ENCODE results near the gene TSPAN31. TPM values are rescaled to one million over a fixed set of nuclear protein-coding genes. Genes with fewer than 3 reads are reported as not detected.
A peak's percentile ranks its signal among the peaks of the same experiment; 100 is the strongest.

The TSPAN31 gene
- total and polyA plus RNA-seq, 2 of the 8 experiments (the other 6 are each of a cell fraction or from before 2014, with no cell fraction given), result 15.8 to 31.4 TPM

DNA sequence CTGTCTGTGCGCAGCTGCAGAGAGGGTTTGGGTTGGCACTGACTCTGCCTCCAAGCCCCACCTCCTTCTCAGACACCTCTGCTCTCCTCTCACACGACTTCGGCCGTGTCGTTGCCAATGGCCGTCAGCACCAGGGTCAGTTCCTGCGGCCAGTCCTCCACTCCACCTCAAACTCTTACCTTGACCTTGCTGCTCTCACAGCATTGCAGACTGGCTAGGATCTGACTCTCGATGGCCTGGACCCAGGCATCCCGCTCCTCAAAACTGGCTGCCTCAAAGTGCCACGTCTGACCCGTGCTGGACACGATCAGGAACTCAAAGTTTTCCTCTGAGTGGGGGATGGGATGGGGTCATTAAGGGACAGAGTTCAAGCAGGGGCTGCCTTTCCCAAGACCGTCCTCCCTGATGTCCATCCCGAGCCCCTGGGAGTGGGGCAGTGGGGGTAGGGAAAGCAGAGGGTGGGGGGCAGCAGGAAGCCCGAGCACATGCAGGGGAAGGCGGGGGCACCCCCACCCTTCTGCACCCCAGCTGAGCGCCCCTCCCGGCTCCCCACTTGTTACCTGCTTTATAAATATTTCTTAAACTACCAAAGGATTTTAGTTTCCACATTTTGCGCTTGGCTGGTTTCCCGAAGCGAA is 17.0 kb upstream of the TSPAN31 start (continued):
- TF ChIP-seq, protein P1, sequence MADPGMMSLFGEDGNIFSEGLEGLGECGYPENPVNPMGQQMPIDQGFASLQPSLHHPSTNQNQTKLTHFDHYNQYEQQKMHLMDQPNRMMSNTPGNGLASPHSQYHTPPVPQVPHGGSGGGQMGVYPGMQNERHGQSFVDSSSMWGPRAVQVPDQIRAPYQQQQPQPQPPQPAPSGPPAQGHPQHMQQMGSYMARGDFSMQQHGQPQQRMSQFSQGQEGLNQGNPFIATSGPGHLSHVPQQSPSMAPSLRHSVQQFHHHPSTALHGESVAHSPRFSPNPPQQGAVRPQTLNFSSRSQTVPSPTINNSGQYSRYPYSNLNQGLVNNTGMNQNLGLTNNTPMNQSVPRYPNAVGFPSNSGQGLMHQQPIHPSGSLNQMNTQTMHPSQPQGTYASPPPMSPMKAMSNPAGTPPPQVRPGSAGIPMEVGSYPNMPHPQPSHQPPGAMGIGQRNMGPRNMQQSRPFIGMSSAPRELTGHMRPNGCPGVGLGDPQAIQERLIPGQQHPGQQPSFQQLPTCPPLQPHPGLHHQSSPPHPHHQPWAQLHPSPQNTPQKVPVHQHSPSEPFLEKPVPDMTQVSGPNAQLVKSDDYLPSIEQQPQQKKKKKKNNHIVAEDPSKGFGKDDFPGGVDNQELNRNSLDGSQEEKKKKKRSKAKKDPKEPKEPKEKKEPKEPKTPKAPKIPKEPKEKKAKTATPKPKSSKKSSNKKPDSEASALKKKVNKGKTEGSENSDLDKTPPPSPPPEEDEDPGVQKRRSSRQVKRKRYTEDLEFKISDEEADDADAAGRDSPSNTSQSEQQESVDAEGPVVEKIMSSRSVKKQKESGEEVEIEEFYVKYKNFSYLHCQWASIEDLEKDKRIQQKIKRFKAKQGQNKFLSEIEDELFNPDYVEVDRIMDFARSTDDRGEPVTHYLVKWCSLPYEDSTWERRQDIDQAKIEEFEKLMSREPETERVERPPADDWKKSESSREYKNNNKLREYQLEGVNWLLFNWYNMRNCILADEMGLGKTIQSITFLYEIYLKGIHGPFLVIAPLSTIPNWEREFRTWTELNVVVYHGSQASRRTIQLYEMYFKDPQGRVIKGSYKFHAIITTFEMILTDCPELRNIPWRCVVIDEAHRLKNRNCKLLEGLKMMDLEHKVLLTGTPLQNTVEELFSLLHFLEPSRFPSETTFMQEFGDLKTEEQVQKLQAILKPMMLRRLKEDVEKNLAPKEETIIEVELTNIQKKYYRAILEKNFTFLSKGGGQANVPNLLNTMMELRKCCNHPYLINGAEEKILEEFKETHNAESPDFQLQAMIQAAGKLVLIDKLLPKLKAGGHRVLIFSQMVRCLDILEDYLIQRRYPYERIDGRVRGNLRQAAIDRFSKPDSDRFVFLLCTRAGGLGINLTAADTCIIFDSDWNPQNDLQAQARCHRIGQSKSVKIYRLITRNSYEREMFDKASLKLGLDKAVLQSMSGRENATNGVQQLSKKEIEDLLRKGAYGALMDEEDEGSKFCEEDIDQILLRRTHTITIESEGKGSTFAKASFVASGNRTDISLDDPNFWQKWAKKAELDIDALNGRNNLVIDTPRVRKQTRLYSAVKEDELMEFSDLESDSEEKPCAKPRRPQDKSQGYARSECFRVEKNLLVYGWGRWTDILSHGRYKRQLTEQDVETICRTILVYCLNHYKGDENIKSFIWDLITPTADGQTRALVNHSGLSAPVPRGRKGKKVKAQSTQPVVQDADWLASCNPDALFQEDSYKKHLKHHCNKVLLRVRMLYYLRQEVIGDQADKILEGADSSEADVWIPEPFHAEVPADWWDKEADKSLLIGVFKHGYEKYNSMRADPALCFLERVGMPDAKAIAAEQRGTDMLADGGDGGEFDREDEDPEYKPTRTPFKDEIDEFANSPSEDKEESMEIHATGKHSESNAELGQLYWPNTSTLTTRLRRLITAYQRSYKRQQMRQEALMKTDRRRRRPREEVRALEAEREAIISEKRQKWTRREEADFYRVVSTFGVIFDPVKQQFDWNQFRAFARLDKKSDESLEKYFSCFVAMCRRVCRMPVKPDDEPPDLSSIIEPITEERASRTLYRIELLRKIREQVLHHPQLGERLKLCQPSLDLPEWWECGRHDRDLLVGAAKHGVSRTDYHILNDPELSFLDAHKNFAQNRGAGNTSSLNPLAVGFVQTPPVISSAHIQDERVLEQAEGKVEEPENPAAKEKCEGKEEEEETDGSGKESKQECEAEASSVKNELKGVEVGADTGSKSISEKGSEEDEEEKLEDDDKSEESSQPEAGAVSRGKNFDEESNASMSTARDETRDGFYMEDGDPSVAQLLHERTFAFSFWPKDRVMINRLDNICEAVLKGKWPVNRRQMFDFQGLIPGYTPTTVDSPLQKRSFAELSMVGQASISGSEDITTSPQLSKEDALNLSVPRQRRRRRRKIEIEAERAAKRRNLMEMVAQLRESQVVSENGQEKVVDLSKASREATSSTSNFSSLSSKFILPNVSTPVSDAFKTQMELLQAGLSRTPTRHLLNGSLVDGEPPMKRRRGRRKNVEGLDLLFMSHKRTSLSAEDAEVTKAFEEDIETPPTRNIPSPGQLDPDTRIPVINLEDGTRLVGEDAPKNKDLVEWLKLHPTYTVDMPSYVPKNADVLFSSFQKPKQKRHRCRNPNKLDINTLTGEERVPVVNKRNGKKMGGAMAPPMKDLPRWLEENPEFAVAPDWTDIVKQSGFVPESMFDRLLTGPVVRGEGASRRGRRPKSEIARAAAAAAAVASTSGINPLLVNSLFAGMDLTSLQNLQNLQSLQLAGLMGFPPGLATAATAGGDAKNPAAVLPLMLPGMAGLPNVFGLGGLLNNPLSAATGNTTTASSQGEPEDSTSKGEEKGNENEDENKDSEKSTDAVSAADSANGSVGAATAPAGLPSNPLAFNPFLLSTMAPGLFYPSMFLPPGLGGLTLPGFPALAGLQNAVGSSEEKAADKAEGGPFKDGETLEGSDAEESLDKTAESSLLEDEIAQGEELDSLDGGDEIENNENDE (IDR thresholded peaks at IDR 0.05; ENCODE audit: insufficient replicate concordance, low read length), result no peak
- TF ChIP-seq SIN3A (conservative IDR thresholded peaks at IDR 0.05 in 1 of 2, IDR thresholded peaks at IDR 0.05 in 1 of 2; ENCODE audit: low read depth in 1 of 2, low read length in 2 of 2), result peak; percentile 85 to 95; a peak in 2 of 4 replicates
- no peak for TF ChIP-seq KDM5A (IDR thresholded peaks at IDR 0.05; ENCODE audit: low read length)
- TF ChIP-seq BRCA1 (IDR thresholded peaks at IDR 0.05; ENCODE audit: low read depth, low read length), result no peak
- TF ChIP-seq RNF2 (IDR thresholded peaks at IDR 0.05; ENCODE audit: borderline replicate concordance, low read depth, low read length, missing control alignments, poor library complexity, severe bottlenecking), result no peak
- TF ChIP-seq, protein P2, sequence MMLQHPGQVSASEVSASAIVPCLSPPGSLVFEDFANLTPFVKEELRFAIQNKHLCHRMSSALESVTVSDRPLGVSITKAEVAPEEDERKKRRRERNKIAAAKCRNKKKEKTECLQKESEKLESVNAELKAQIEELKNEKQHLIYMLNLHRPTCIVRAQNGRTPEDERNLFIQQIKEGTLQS (IDR thresholded peaks at IDR 0.05; ENCODE audit: insufficient read depth, low read depth, low read length), result no peak
- no peak for TF ChIP-seq CBX8 (IDR thresholded peaks at IDR 0.05; ENCODE audit: borderline replicate concordance, low read depth, low read length)
- TF ChIP-seq GTF2F1 (IDR thresholded peaks at IDR 0.05; ENCODE audit: borderline replicate concordance, low read depth, low read length), result no peak
- TF ChIP-seq TAF7 (optimal IDR thresholded peaks at IDR 0.05; ENCODE audit: borderline replicate concordance, low read depth, low read length), result no peak

All from H1 (cell line).